Testis (tissue), 3 donors: ENCODE results near the gene ATXN7L1. TPM values are rescaled to one million over a fixed set of nuclear protein-coding genes. Genes with fewer than 3 reads are reported as not detected.

Source experiments
- DNase-seq: peaks from one replicate; pipeline ENCODE4 v3.0.0-alpha.2; 2019
- H3K27ac ChIP-seq, 2 donors: fragments of 200-600 bp; sonication (generic); one replicate each; pipeline ENCODE4 v1.5.1; 2019
- H3K27me3 ChIP-seq: fragments of 200-600 bp; sonication (generic); one replicate; pipeline ENCODE4 v1.5.1; 2019
- H3K36me3 ChIP-seq: fragments of 200-600 bp; sonication (generic); one replicate; pipeline ENCODE4 v1.5.1; 2017; ENCODE audit warnings: low read depth; ENCODE audit errors: missing control alignments
- H3K4me1 ChIP-seq: fragments of 200-600 bp; sonication (generic); one replicate; pipeline ENCODE4 v1.5.1; 2019
- H3K4me3 ChIP-seq, 2 donors: fragments of 200-600 bp; sonication (generic); one replicate each; pipeline ENCODE4 v1.5.1; 2017 to 2019
- H3K9me3 ChIP-seq: fragments of 200-600 bp; sonication (generic); one replicate; pipeline ENCODE4 v1.5.1; 2017
- CTCF ChIP-seq, 3 experiments: fragments of 450-650 bp in 2 of 3; fragments of 200-600 bp in 1 of 3; sonication (generic) in 1 of 3; IDR thresholded peaks; one replicate each; pipeline ENCODE4 v1.5.1; 2016 to 2019; ENCODE audit warnings: antibody characterized with exemption in 3 of 3, mild to moderate bottlenecking in 2 of 3, moderate library complexity in 1 of 3
- POLR2A ChIP-seq: fragments of 450-650 bp; IDR thresholded peaks from one replicate; pipeline ENCODE4 v1.6.1; 2017; ENCODE audit warnings: antibody characterized with exemption, mild to moderate bottlenecking, moderate library complexity
- WGBS, 2 donors: methylation state at CpG; one replicate each; pipeline ENCODE4 v1.1.5; 2018; 5-methylcytosine and 5-hydroxymethylcytosine counted together
- intact Hi-C: fragments of 100-400 bp; cut with DNase I; formaldehyde crosslinking; loops from one replicate; pipeline ENCODE4 v1.15.1; 2023; ENCODE audit warnings: low total_unique reads
- polyA plus RNA-seq: library from polyadenylated mRNA; stranded (reverse); fragments of 350-450 nt; fragmentation: Illumina TruSeq; extraction: RNeasy Lipid Tissue Mini Kit (QIAGEN cat#74804); gene quantifications from one replicate; pipeline ENCODE4 v1.2.3, GENCODE V29; 2014; ENCODE audit warnings: low read depth, low replicate concordance; ENCODE audit not compliant: insufficient read depth
- total RNA-seq, 2 donors: library from RNA; depleted of rRNA; stranded (reverse); fragments of >200 nt; gene quantifications; one replicate each; pipeline ENCODE4 v1.2.3, GENCODE V29; 2016

Gene ATXN7L1
- total and polyA plus RNA-seq, 3 donors from 2014 or later = 35.7 to 61.7 (median 35.9) TPM

- Histone ChIP-seq H3K4me1 (peaks cover 14% of the 10 kb centered on the region), H3K4me3 (no peak overlapping the region), H3K27ac (peak overlapping the region in 1 of 2 donors; percentile 74), H3K36me3 (no peaks in the 10 kb centered on the region), H3K27me3 (no peaks in the 10 kb centered on the region), H3K9me3 (no peaks in the 10 kb centered on the region)
- intact Hi-C loops = no loop called here
- 76 to 87% methylated on average over 11 of the region's 11 CpGs for WGBS, 2 donors
- TF ChIP-seq POLR2A (no peak), CTCF (IDR thresholded peaks at IDR 0.05) (no peak)
- DNase-seq = no peak
These were observed 198.4 kb downstream of the ATXN7L1 start for GRCh38 chr7:105677817-105678573.

DNA sequence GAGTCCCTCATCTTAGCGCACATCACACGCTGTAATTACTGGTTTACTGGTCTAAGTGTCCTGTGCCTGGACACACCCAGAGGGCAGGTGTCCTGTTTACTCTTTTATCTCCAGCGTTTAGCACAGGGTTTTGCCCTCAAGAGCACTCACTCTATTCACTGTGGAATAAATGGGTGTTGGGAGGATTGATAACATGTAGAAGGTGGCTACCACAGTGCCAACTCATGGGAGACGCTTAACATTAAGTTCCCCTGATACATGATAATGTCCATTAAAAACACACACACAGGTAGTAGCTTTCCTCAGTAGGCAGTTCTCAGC, 199.0 kb downstream of the ATXN7L1 start:
- intact Hi-C loops = no loop called here
- no peaks in the 10 kb centered on the region for H3K36me3 ChIP-seq
- H3K27me3 ChIP-seq = no peaks in the 10 kb centered on the region
- TF ChIP-seq POLR2A (no peak), CTCF (IDR thresholded peaks at IDR 0.05) (no peak)
- H3K4me3 ChIP-seq = no peak overlapping the region
- H3K9me3 ChIP-seq = no peaks in the 10 kb centered on the region
- 92 to 93% methylated on average over 4 of the region's 4 CpGs for WGBS, 2 donors
- no peak overlapping the region for H3K27ac ChIP-seq
- H3K4me1 ChIP-seq = peaks cover 14% of the 10 kb centered on the region
- no peak for DNase-seq

- Histone ChIP-seq H3K36me3 (no peaks in the 10 kb centered on the region), H3K27me3 (no peaks in the 10 kb centered on the region), H3K4me3 (no peak overlapping the region), H3K9me3 (no peaks in the 10 kb centered on the region), H3K4me1 (peaks cover 14% of the 10 kb centered on the region), H3K27ac (no peak overlapping the region)
- intact Hi-C loops = no loop called here
- DNase-seq = peak; percentile 34
- WGBS, 2 donors = 73 to 82% methylated on average over 8 of the region's 8 CpGs
- TF ChIP-seq POLR2A (no peak), CTCF (IDR thresholded peaks at IDR 0.05) (no peak)
These were observed 200.4 kb downstream of the ATXN7L1 start for GRCh38 chr7:105675934-105676371.

GRCh38 chr7:105674200-105674920, 202.0 kb downstream of the ATXN7L1 start:
- Histone ChIP-seq H3K27ac (no peak overlapping the region), H3K36me3 (no peaks in the 10 kb centered on the region), H3K9me3 (no peaks in the 10 kb centered on the region), H3K4me1 (peaks cover 5% of the 10 kb centered on the region), H3K27me3 (no peaks in the 10 kb centered on the region), H3K4me3 (no peak overlapping the region)
- intact Hi-C loops = no loop called here
- no peak for TF ChIP-seq CTCF (IDR thresholded peaks at IDR 0.05)
- no peak for TF ChIP-seq POLR2A
- DNase-seq = no peak
- 58 to 78% methylated on average over 4 of the region's 4 CpGs for WGBS, 2 donors
